NCI-H82 (cell line): ENCODE results near the gene AGBL4.
"Not testable (repeated sequence)": the region's sequence is repeated elsewhere in the genome, so short reads cannot be mapped to it uniquely, and the experiment has no call there.

Experiments
- DNase-seq: peaks from one replicate; lab custom pipeline; 2025; lab: John Stamatoyannopoulos, UW

Gene AGBL4

GRCh38 chr1:49306507-49307070 lies 717.2 kb downstream of the AGBL4 start:
- no peak for DNase-seq

DNA sequence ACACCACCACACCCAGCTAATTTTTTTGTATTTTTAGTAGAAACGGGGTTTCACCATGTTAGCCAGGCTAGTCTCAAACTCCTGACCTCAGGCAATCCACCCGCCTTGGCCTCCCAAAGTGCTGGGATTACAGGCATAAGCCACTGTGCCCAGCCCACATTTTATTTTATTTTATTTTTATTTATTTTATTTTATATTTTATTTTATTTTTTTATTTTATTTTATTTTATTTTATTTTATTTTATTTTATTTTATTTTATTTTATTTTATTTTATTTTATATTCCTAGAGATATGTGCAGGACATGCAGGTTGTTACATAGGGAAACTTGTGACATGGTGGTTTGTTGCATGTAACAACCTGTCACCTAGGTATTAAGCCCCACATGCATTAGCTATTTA lies 721.4 kb downstream of the AGBL4 start:
- not testable (repeated sequence) for DNase-seq

DNA sequence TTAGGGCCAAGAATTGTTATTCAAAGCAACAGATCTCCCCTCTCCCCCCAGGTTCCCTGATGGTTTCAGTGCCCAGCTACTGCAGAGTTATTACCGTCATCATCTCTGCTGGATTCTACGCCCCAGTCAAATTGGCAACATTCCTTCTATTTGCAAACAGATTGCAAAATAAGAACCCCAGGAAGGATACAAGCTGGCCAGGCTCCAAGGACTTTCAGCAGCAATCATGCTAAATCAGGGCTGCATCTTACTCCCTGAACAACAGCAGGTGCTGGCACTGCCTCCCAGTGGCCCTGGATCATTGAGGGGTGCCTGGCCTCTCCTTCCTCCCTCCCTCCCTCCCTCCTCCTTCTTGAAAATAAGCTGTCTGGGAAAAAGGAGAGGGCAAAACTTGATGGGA lies 725.5 kb downstream of the AGBL4 start:
- no peak for DNase-seq

DNA sequence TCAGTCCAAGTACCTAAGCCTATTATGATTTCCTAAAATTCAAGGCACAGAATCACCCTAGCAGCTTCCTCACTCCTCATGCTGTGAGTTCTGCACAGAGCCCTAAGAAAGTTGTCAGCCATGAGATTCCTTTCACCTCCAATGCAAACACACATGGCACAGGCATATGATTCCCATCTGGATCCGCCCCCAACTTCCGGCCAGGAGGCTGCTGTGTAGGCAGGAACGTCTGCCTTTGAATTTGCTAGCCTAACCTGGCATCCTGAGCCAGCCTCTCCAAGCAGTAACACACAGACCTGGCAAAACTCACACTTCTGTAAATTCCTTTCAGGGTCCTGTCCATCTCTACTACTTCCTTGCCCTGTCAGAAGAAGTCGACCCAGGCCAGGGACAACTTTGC lies 726.0 kb downstream of the AGBL4 start:
- DNase-seq = peak; percentile 24

DNA sequence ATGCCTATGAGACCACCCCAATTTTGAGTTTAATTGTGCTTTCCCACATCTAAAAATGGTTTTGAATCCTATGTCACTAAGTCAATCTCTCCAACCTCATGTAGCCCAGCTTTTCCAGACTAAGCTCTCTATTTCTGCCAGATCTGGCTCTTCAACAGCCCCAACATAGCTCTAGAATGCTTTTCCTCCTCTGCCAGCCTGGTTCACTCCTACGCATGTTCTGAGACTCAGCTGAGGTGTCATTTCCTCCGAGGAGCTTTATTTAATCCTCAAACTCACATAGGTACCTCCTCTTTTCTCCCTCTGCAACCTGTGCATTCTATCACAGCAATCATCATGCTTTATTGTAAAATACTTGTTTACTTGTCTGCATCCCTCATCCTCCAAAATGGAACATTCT lies 729.2 kb downstream of the AGBL4 start:
- DNase-seq = no peak

DNA sequence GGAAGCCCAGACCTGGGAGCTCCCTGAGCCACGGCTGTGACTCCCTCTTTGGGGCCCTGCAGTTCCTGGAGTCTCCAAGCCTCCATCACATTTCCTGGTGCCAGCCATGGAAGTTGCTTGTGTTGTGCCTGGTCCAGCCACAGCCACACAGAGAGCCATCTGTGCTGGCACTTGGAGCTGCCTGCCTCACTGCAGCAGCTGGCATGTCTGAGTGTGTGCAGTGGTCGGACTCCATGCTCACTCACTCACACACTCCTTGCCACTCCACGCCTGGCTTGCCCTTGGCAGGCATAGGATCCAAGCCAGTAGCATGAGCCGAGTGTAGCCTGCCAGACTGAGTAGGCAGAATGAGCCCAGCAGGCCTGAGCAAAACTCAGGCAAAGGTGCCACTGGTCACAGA lies 730.7 kb downstream of the AGBL4 start:
- no peak for DNase-seq

- not testable (repeated sequence) for DNase-seq
Measured at GRCh38 chr1:49257211-49258049, 766.3 kb downstream of the AGBL4 start.

DNA sequence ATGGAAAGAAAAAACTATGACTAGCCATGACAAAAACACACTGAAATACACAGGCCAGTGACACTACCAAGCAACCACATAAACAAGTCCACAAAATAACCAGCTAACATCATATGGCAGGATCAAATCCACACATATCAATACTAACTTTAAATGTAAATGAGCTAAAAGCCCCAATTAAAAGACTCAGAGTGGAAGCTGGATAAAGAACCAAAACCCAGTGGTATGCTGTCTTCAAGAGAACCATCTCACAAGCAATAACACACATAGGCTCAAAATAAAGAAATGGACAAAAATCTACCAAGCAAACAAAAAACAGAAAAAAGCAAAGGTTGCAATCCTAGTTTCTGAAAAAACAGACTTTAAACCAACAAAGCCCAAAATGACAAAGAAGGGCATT lies 770.8 kb downstream of the AGBL4 start:
- DNase-seq = no peak

DNA sequence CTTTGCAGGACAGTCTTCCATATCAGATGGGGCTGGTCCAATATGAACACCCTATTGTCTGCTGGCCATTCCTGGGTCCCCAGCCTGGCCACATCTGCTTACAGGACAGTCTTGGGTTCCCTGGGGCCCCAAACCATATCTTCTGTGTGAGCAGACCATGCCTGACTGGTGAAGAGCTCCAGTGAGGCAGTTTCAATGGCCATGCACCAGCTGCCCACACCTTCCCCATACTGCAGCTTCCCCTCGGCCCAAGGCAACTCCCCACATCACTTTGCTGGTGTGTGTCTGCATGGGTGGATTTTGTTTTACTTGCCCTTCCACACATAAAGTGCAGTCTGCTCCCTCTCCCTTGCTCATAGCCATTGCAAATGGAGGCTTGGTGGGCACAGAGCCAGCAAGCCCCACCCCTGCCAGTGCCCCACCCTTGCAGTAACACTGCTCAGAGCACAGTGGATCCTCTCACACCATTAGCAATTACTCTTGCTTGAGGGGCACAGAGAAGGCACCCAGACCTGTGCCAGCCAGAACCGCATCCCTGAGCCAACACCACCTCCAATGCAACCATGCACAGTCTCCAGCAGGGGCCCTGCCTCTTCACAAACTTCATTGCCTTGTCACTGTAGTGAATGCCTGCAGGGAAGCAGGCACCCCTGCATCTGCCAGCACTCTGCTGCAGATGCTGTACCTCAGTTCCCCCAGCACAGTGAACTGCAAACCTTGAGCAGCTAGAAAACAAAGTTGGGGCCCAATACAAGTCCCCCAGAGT lies 772.6 kb downstream of the AGBL4 start:
- DNase-seq = no peak

DNA sequence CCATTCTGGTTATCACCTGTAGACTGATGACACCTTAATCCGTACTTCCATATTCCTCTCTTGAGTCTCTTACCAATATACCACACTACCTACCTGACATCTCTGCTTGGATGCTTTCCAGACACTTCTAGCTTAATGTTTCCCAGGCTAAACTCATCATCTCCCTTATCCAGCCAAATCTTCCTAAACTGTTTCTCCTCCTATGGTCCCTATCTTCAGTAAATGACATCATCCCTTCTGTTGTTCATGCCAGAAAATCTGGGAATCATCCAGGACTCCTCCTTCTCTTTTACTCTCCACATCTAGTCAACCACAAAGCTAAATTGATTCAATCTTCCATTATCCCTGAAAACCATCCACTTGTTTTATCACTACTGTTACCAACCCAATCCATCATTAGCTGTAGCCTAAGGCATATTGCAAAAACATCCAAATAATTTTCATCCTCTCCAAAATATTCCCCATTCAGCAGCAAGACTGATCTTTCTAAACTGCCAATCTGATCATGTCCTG lies 783.0 kb downstream of the AGBL4 start:
- DNase-seq = no peak

DNA sequence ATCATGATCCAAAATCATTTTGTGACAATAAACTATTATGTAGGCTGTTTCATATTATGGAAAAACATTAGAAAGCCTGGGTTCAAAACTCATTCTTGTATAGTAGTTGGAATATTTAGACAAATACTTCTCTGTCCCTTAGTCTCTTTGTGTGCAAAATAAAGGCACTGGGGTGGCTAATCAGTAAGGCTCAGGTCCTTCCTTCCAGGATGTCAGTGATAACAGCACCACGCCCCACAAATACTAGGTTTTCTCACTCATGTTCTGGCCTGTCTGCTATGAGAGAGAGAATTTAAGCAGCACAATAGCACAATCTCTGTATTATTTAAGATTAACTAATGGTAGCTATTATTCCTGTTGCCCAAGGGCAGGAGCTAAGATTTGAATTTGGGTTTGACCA lies 788.8 kb downstream of the AGBL4 start:
- DNase-seq = no peak

GRCh38 chr1:49229555-49229954 lies 794.2 kb downstream of the AGBL4 start:
- peak; percentile 15 for DNase-seq

- DNase-seq = peak; percentile 23
Measured at GRCh38 chr1:49226758-49227157, 797.0 kb downstream of the AGBL4 start.

DNA sequence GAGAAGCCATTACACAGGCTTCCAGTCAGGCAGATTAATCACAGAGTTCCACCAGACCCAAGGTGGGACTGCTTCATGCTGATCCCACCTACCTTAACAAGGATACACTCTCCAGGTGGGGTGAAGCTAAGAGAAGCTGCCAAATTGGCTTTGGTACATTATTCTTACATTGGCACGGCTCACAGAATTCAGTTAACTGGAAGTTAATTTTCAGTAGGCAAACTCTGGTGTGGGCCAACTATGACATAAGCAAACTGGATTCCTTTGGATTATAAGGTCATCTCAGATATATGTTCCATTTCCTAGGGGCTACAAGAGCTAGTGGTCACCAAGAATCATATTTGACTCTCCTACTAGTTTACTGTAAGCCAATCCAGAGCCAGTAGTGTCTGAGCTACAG lies 798.3 kb downstream of the AGBL4 start:
- no peak for DNase-seq

DNA sequence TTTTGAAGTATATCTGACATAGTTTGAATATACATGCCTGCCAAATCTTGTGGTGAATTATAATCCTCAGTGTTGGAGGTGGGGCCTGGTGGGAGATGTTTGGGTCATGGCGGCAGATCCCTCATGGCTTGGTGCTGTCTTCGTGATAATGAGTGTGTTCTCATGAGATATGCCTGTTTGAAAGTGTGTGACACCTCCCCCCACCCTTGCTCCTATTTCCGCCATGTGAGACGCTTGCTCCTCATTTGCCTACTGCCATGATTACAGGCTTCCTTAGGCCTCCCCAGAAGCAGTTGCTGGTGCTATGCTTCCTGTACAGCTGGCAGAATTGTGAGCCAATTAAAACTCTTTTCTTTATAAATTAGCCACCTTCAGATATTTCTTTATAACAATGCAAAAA lies 810.5 kb downstream of the AGBL4 start:
- peak; percentile 41 for DNase-seq

GRCh38 chr1:49208712-49209111 lies 815.0 kb downstream of the AGBL4 start:
- DNase-seq = no peak

DNA sequence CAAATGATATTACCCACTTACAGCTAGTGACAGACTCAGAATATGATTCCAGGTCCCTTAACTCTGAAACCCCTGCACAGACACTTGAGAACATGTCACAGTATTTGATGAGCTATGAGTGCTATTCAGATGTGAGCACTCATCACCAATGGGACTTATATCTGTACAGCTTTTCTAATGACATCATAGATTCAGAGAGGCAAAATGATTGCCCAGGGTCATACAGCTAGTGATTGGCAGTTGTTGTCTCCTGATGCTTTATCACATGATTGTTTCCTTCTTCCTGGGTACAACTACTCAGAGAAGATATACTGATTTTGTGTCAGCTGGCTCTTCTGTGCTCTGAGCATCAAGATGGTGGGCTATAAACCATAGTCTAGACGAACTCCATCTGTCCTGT lies 819.0 kb downstream of the AGBL4 start:
- no peak for DNase-seq

DNA sequence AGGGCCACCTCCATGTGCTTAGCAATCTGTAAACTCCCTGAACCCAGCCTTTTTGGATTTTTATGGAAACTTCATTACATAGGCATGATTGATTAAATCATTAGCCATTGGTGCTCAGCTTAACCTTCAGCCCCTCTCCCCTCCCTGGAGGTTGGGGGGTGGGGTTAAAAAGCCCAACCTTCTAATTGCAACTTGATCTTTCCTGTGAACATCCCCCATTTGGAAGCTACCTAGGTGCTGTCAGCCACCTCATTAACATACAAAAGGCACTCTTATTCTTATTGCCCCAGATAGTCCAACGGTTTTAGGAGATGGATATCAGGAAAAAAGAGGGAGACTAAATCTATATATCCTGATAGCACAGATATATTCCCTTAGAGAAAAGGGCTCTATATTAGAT lies 823.0 kb downstream of the AGBL4 start:
- no peak for DNase-seq

DNA sequence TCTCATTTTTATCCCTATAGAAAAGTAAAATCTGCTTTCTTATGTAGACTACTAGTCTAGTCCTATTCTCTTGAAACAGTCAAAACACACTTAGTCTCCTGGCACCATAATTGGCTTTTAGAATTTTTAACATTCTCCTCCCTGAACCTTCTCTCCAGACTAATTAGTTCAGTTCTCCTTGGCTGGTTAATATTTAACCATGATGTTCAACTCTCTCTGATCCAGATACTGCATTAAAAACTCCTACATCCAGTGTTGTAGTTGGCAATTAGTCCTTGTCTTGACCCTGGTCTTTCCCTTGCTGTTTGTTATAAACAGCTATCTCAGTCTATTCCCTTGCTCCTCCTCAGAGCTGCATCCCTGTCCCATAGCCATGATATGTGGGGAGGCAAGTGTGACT lies 824.2 kb downstream of the AGBL4 start:
- DNase-seq = no peak

- DNase-seq = no peak
Measured at GRCh38 chr1:49197081-49197480, 826.7 kb downstream of the AGBL4 start.

- DNase-seq = no peak
Measured at GRCh38 chr1:49190138-49190537, 833.6 kb downstream of the AGBL4 start.

GRCh38 chr1:49187056-49187455 lies 836.7 kb downstream of the AGBL4 start:
- no peak for DNase-seq

GRCh38 chr1:49185450-49185980 lies 838.2 kb downstream of the AGBL4 start:
- no peak for DNase-seq
